Suprapubic skin (tissue), 4 donors: ENCODE results near the gene MAGI1. TPM values are rescaled to one million over a fixed set of nuclear protein-coding genes. Genes with fewer than 3 reads are reported as not detected.

Experiments used
- DNase-seq, 2 donors: peaks; one replicate each; pipeline ENCODE4 v3.0.0-alpha.2; 2019; ENCODE audit warnings: low spot score in 2 of 2
- H3K27ac ChIP-seq: fragments of 200-600 bp; sonication (generic); one replicate; pipeline ENCODE4 v1.5.1; 2019
- H3K27me3 ChIP-seq: fragments of 200-600 bp; sonication (generic); one replicate; pipeline ENCODE4 v1.5.1; 2019
- H3K36me3 ChIP-seq: fragments of 200-600 bp; sonication (generic); one replicate; pipeline ENCODE4 v1.5.1; 2019
- H3K4me1 ChIP-seq: fragments of 200-600 bp; sonication (generic); one replicate; pipeline ENCODE4 v1.5.1; 2019
- H3K4me3 ChIP-seq: fragments of 200-600 bp; sonication (generic); one replicate; pipeline ENCODE4 v1.5.1; 2019; ENCODE audit warnings: mild to moderate bottlenecking
- H3K9me3 ChIP-seq: fragments of 200-600 bp; sonication (generic); one replicate; pipeline ENCODE4 v1.5.1; 2019
- CTCF ChIP-seq, 2 donors: fragments of 200-600 bp in 1 of 2; fragments of 450-650 bp in 1 of 2; sonication (generic) in 1 of 2; IDR thresholded peaks; one replicate each; pipeline ENCODE4 v1.5.1; 2016 to 2019; ENCODE audit warnings: antibody characterized with exemption in 2 of 2, mild to moderate bottlenecking in 1 of 2, moderate library complexity in 1 of 2
- EP300 ChIP-seq: sonication (generic); formaldehyde crosslinking; IDR thresholded peaks from one replicate; pipeline ENCODE4 v1.6.1; 2017; ENCODE audit warnings: antibody characterized with exemption
- POLR2A ChIP-seq, 2 donors: fragments of 450-650 bp; IDR thresholded peaks; one replicate each; pipeline ENCODE4 v1.6.1; 2017; ENCODE audit warnings: antibody characterized with exemption in 2 of 2, mild to moderate bottlenecking in 2 of 2, moderate library complexity in 2 of 2
- POLR2AphosphoS5 ChIP-seq, 3 donors: sonication (generic); formaldehyde crosslinking; IDR thresholded peaks; one replicate each; pipeline ENCODE4 v1.6.1; 2017; ENCODE audit warnings: antibody characterized with exemption in 3 of 3
- WGBS: methylation state at CpG from one replicate; pipeline ENCODE4 v1.1.5; 2018; 5-methylcytosine and 5-hydroxymethylcytosine counted together
- total RNA-seq, 4 donors: library from RNA; depleted of rRNA; stranded (reverse); fragments of >200 nt; gene quantifications; one replicate each; pipeline ENCODE4 v1.1.0, GENCODE V29; 2016

MAGI1 gene
- total RNA-seq, 4 donors from 2014 or later, result 37.9 to 71.5 (median 48.6) TPM

GRCh38 chr3:65493938-65494337 is 544.8 kb downstream of the MAGI1 start:
- no peaks in the 10 kb centered on the region for H3K27me3 ChIP-seq
- H3K9me3 ChIP-seq, result no peaks in the 10 kb centered on the region
- H3K27ac ChIP-seq, result no peak overlapping the region
- no peak overlapping the region for H3K4me3 ChIP-seq
- no peak for TF ChIP-seq POLR2A (IDR thresholded peaks at IDR 0.05)
- no peak for TF ChIP-seq CTCF (IDR thresholded peaks at IDR 0.05)
- TF ChIP-seq POLR2AphosphoS5 (IDR thresholded peaks at IDR 0.05), result no peak
- no peak for TF ChIP-seq EP300
- 60% methylated on average over 7 of the region's 7 CpGs for WGBS
- DNase-seq, result no peak
- H3K36me3 ChIP-seq, result no peaks in the 10 kb centered on the region
- peaks cover 4% of the 10 kb centered on the region for H3K4me1 ChIP-seq

- DNase-seq, result no peak
- H3K36me3 ChIP-seq, result no peaks in the 10 kb centered on the region
- 62% methylated on average over 8 of the region's 8 CpGs for WGBS
- peaks cover 4% of the 10 kb centered on the region for H3K4me1 ChIP-seq
- TF ChIP-seq POLR2AphosphoS5 (IDR thresholded peaks at IDR 0.05) (no peak), CTCF (IDR thresholded peaks at IDR 0.05) (no peak)
- H3K9me3 ChIP-seq, result no peaks in the 10 kb centered on the region
- H3K27ac ChIP-seq, result no peak overlapping the region
- no peak overlapping the region for H3K4me3 ChIP-seq
- H3K27me3 ChIP-seq, result no peaks in the 10 kb centered on the region
Observed at GRCh38 chr3:65493371-65493882, 545.3 kb downstream of the MAGI1 start.

- H3K4me3 ChIP-seq, result no peak overlapping the region
- no peaks in the 10 kb centered on the region for H3K27me3 ChIP-seq
- H3K36me3 ChIP-seq, result no peaks in the 10 kb centered on the region
- peaks cover 4% of the 10 kb centered on the region for H3K4me1 ChIP-seq
- H3K27ac ChIP-seq, result no peak overlapping the region
- WGBS, result 97% methylated on average over 2 of the region's 2 CpGs
- H3K9me3 ChIP-seq, result no peaks in the 10 kb centered on the region
- no peak for TF ChIP-seq CTCF (IDR thresholded peaks at IDR 0.05)
- TF ChIP-seq EP300, result no peak
- no peak for TF ChIP-seq POLR2A (IDR thresholded peaks at IDR 0.05)
- no peak for TF ChIP-seq POLR2AphosphoS5 (IDR thresholded peaks at IDR 0.05)
- no peak for DNase-seq
Observed at GRCh38 chr3:65492249-65492648, 546.5 kb downstream of the MAGI1 start.

- Histone ChIP-seq H3K9me3 (no peaks in the 10 kb centered on the region), H3K4me1 (peaks cover 21% of the 10 kb centered on the region), H3K36me3 (no peaks in the 10 kb centered on the region), H3K4me3 (no peak overlapping the region), H3K27me3 (no peaks in the 10 kb centered on the region), H3K27ac (no peak overlapping the region)
- DNase-seq, result no peak
- WGBS, result 88% methylated on average over 3 of the region's 3 CpGs
- TF ChIP-seq POLR2A (IDR thresholded peaks at IDR 0.05), result no peak
- TF ChIP-seq POLR2AphosphoS5 (IDR thresholded peaks at IDR 0.05), result no peak
- no peak for TF ChIP-seq CTCF (IDR thresholded peaks at IDR 0.05)
- TF ChIP-seq EP300, result no peak
Observed at GRCh38 chr3:65490114-65490513, 548.6 kb downstream of the MAGI1 start.

- WGBS, result 94% methylated on average over 2 of the region's 2 CpGs
- Histone ChIP-seq H3K4me3 (no peak overlapping the region), H3K27ac (no peak overlapping the region), H3K36me3 (no peaks in the 10 kb centered on the region), H3K27me3 (no peaks in the 10 kb centered on the region), H3K4me1 (peaks cover 29% of the 10 kb centered on the region), H3K9me3 (no peaks in the 10 kb centered on the region)
- no peak for TF ChIP-seq POLR2A (IDR thresholded peaks at IDR 0.05)
- TF ChIP-seq CTCF (IDR thresholded peaks at IDR 0.05), result no peak
- no peak for TF ChIP-seq EP300
- TF ChIP-seq POLR2AphosphoS5 (IDR thresholded peaks at IDR 0.05), result no peak
- DNase-seq, result no peak
Observed at GRCh38 chr3:65489253-65489652, 549.5 kb downstream of the MAGI1 start.
